HG03457 (cell line): ENCODE results near the gene EIF4G1.

Experiments
- ATAC-seq: cut with Tn5 transposase; IDR thresholded peaks from one replicate; pipeline ENCODE4 v1.9.1; 2021; ENCODE audit warnings: moderate number of reproducible peaks; ENCODE audit not compliant: unreplicated experiment

Gene EIF4G1

GRCh38 chr3:184348057-184348382 lies 33.6 kb downstream of the EIF4G1 start:
- no peak for ATAC-seq

- ATAC-seq = no peak
Measured at GRCh38 chr3:184349563-184350470, 35.4 kb downstream of the EIF4G1 start.

GRCh38 chr3:184350618-184351017 lies 36.2 kb downstream of the EIF4G1 start:
- ATAC-seq = no peak

- no peak for ATAC-seq
Measured at GRCh38 chr3:184351511-184352148, 37.2 kb downstream of the EIF4G1 start.

GRCh38 chr3:184352149-184352785 lies 37.9 kb downstream of the EIF4G1 start:
- no peak for ATAC-seq

GRCh38 chr3:184352897-184353545 lies 38.6 kb downstream of the EIF4G1 start:
- ATAC-seq = no peak

- ATAC-seq = no peak
Measured at GRCh38 chr3:184353546-184353941, 39.1 kb downstream of the EIF4G1 start.

- ATAC-seq = no peak
Measured at GRCh38 chr3:184354121-184354728, 39.8 kb downstream of the EIF4G1 start.

GRCh38 chr3:184354754-184355153 lies 40.3 kb downstream of the EIF4G1 start:
- no peak for ATAC-seq

GRCh38 chr3:184355261-184356040 lies 41.0 kb downstream of the EIF4G1 start:
- ATAC-seq = no peak

- no peak for ATAC-seq
Measured at GRCh38 chr3:184357248-184358123, 43.1 kb downstream of the EIF4G1 start.

- no peak for ATAC-seq
Measured at GRCh38 chr3:184358124-184358767, 43.8 kb downstream of the EIF4G1 start.

GRCh38 chr3:184358921-184359350 lies 44.5 kb downstream of the EIF4G1 start:
- no peak for ATAC-seq

GRCh38 chr3:184359610-184360009 lies 45.2 kb downstream of the EIF4G1 start:
- no peak for ATAC-seq

GRCh38 chr3:184360070-184360928 lies 45.9 kb downstream of the EIF4G1 start:
- no peak for ATAC-seq

GRCh38 chr3:184360929-184361531 lies 46.6 kb downstream of the EIF4G1 start:
- no peak for ATAC-seq

- ATAC-seq = no peak
Measured at GRCh38 chr3:184361532-184361931, 47.1 kb downstream of the EIF4G1 start, which contains the start of the genes CLCN2 and POLR2H. Gene CLCN2, minus strand, starts transcription at chr3:184361605. Its CDS starts 126 bp downstream, at chr3:184361479. Gene POLR2H, plus strand, starts transcription at chr3:184361710. Its CDS starts 1,783 bp downstream, at chr3:184363493.
